ENCODE data around the gene KCNJ12. TPM values are rescaled to one million over a fixed set of nuclear protein-coding genes. Genes with fewer than 3 reads are reported as not detected.
"Not testable (repeated sequence)": the region's sequence is repeated elsewhere in the genome, so short reads cannot be mapped to it uniquely, and the experiment has no call there.

The KCNJ12 gene
- total RNA-seq (0.15 TPM), polyA plus RNA-seq (not detected)

DNA sequence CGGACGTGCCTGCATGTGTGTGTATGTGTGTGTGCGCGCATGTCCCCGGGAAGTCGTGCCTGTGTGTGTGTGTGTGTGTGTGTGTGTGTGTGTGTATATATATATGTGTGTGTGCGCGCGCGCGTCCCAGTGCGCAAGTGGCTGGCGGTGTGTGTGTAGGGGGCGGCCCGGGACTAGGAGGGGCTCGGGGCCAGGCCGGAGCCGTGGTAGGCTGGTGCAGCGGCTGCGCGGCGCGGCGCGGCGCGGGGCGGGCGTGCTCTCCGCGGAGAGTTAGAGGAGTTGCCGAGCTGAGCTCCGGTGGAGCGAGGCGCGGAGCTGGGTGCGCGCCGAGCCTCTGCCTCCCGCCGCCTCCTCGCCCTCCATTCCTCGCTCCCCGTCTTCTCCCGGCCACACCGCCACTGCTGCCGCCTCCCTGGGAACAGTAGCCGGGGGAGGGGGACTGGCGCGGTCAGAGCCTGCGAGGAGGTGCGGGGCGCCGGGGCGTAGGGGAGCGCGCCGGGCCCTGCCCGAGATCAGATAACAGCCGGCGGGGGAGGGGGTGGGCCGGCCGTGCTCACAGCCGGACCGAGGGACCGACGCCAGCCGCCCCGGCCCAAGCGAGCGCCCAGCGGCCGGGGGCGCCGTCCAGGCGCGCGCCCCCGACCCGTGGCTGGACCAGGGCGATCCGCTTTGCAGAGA is at the start of gene KCNJ12:
TSS of gene KCNJ12 (plus strand) at position 277 of the 678 bp plus-strand sequence. CDS start 38,986 bp downstream, outside the sequence.
- no peak for ATAC-seq (ENCODE audit: low read depth in 2 of 2)
- no peak for DNase-seq
- Histone ChIP-seq H3K36me3 (ENCODE audit: control insufficient read depth, insufficient read depth, low read length) (no peaks in the 10 kb centered on the region), H3K4me1 (ENCODE audit: control insufficient read depth, insufficient read depth, low read length, poor library complexity, severe bottlenecking) (peaks cover 17% of the 10 kb centered on the region), H3K4me3 (ENCODE audit: low read depth, low read length) (no peak within 1 kb of the TSS), H3K9me3 (ENCODE audit: control insufficient read depth in 2 of 2, low read length in 2 of 2) (no peaks in the 10 kb centered on the region), H3K27ac (ENCODE audit: insufficient read depth, low read length, poor library complexity, severe bottlenecking) (no peak within 1 kb of the TSS), H3K27me3 (ENCODE audit: control insufficient read depth, insufficient read depth, low read length) (peaks cover 3% of the 10 kb centered on the region)
- H3K4me3 Mint-ChIP-seq, result peak within 1 kb of the TSS in 2 of 4 donors; percentile 43 to 64
- H3K9me3 Mint-ChIP-seq, result peaks cover 0 to 2% (median 0%) of the 10 kb centered on the region in 7 donors
- peaks cover 0 to 12% (median 1%) of the 10 kb centered on the region in 4 donors for H3K4me1 Mint-ChIP-seq
- H3K36me3 Mint-ChIP-seq, result no peaks in the 10 kb centered on the region
- H3K27ac Mint-ChIP-seq, result peak within 1 kb of the TSS in 1 of 3 donors; percentile 83
- H3K27me3 Mint-ChIP-seq, result peaks cover 43% of the 10 kb centered on the region

DNA sequence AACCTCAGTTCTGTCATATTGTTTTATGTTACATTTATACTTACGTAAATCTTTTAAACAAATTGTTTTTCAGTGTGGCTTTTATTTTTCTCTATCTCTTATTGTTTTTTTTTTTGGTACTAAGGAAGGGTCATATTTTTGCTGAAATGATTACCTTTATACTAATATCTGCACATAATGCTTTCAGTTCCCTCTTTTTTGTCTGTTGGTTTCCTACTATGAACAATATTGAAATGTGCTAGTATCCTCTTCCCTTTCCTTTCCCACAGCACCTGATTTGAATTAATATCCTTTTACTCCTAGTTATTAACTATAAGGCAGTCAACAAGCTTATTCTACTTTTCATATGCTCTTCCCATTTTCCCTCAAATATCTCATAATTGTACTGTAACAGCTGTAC is 48.2 kb upstream of the KCNJ12 start:
- H3K27me3 ChIP-seq (ENCODE audit: control insufficient read depth, insufficient read depth, low read length); H3K27ac Mint-ChIP-seq: not testable (repeated sequence)

DNA sequence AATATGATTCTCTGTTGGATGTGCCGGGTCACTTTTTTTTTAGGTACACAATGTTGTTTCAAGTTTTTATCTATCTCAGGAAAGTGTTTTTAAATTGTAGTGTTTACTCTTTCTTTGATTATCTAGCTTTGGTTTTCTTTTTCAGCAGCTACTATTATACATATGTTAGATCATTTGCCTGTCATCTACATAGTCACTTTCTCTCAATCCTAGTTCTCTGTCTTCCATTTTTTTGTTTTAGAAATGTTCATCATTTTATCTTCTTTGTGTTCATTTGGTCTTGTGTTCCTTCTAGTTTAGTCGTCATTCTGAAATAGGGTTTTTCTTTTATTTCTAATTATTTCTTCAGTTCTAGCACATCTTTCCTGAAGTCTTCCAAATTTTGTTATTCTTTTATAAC is 47.4 kb upstream of the KCNJ12 start:
- not testable (repeated sequence) for H3K9me3 ChIP-seq (ENCODE audit: control insufficient read depth in 2 of 2, low read length in 2 of 2); H3K27ac Mint-ChIP-seq; H3K27me3 ChIP-seq (ENCODE audit: control insufficient read depth, insufficient read depth, low read length); ATAC-seq (ENCODE audit: low read depth in 2 of 2); H3K4me3 Mint-ChIP-seq; H3K36me3 ChIP-seq (ENCODE audit: control insufficient read depth, insufficient read depth, low read length); H3K27ac ChIP-seq (ENCODE audit: insufficient read depth, low read length, poor library complexity, severe bottlenecking); H3K4me3 ChIP-seq (ENCODE audit: low read depth, low read length); H3K36me3 Mint-ChIP-seq; DNase-seq; H3K4me1 ChIP-seq (ENCODE audit: control insufficient read depth, insufficient read depth, low read length, poor library complexity, severe bottlenecking); H3K4me1 Mint-ChIP-seq
- peaks cover 0 to 15% (median 5%) of the 10 kb centered on the region in 7 donors for H3K9me3 Mint-ChIP-seq
- H3K27me3 Mint-ChIP-seq, result peaks cover 23% of the 10 kb centered on the region

More for the DNA sequence above, 48.2 kb upstream of the KCNJ12 start:
- not testable (repeated sequence) for H3K9me3 ChIP-seq (ENCODE audit: control insufficient read depth in 2 of 2, low read length in 2 of 2); H3K36me3 Mint-ChIP-seq; H3K4me1 Mint-ChIP-seq; H3K27ac ChIP-seq (ENCODE audit: insufficient read depth, low read length, poor library complexity, severe bottlenecking); H3K36me3 ChIP-seq (ENCODE audit: control insufficient read depth, insufficient read depth, low read length); DNase-seq; ATAC-seq (ENCODE audit: low read depth in 2 of 2); H3K4me3 ChIP-seq (ENCODE audit: low read depth, low read length); H3K4me1 ChIP-seq (ENCODE audit: control insufficient read depth, insufficient read depth, low read length, poor library complexity, severe bottlenecking); H3K4me3 Mint-ChIP-seq
- Mint-ChIP-seq H3K9me3 (peaks cover 0 to 15% (median 5%) of the 10 kb centered on the region in 7 donors), H3K27me3 (peaks cover 25% of the 10 kb centered on the region)

DNA sequence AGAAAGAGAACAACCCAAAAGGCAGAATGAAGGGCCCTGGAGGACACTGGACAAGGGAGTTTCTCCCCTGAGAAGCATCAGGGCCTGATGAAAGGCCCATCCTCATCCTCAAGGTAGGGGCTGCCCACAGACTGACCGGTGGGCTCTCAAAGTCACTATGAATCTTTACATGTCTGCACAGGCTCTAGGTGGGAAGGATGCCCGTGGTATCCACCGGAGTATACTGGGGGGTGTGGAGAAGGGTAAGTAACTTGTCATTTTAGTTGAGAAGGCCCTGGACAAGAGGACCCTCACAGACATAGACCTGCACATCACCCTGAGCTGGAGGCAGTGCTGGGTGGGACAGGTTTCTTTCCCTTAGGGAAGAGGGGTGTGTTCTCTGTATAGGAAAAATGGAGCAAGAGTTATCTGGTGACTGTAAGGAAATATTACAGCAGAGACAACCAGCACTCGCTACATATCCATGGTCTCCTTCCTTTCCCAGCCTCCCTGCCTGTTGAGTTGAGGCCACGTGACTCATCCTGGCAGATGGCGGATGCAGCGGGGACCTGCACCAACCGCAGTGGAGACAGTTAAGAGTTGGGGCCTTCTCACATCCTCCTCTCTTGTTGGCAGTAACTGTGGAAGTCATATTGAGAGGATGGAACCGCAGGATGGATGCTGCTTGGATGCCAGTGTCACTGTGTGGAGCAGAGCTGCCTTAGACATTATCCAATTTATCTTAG is 45.6 kb upstream of the KCNJ12 start:
- Mint-ChIP-seq H3K4me3 (no peak overlapping the region), H3K9me3 (peaks cover 0 to 12% (median 1%) of the 10 kb centered on the region in 7 donors), H3K36me3 (peaks cover 3% of the 10 kb centered on the region), H3K27ac (no peak overlapping the region), H3K4me1 (peaks cover 0 to 2% (median under 1%) of the 10 kb centered on the region in 4 donors), H3K27me3 (peaks cover 14% of the 10 kb centered on the region)
- DNase-seq, result no peak
- no peaks in the 10 kb centered on the region for H3K9me3 ChIP-seq (ENCODE audit: control insufficient read depth in 2 of 2, low read length in 2 of 2)
- no peak overlapping the region for H3K4me3 ChIP-seq (ENCODE audit: low read depth, low read length)
- ATAC-seq (ENCODE audit: low read depth in 2 of 2), result no peak
- H3K27me3 ChIP-seq (ENCODE audit: control insufficient read depth, insufficient read depth, low read length), result no peaks in the 10 kb centered on the region
- no peaks in the 10 kb centered on the region for H3K4me1 ChIP-seq (ENCODE audit: control insufficient read depth, insufficient read depth, low read length, poor library complexity, severe bottlenecking)
- no peak overlapping the region for H3K27ac ChIP-seq (ENCODE audit: insufficient read depth, low read length, poor library complexity, severe bottlenecking)
- H3K36me3 ChIP-seq (ENCODE audit: control insufficient read depth, insufficient read depth, low read length), result no peaks in the 10 kb centered on the region

DNA sequence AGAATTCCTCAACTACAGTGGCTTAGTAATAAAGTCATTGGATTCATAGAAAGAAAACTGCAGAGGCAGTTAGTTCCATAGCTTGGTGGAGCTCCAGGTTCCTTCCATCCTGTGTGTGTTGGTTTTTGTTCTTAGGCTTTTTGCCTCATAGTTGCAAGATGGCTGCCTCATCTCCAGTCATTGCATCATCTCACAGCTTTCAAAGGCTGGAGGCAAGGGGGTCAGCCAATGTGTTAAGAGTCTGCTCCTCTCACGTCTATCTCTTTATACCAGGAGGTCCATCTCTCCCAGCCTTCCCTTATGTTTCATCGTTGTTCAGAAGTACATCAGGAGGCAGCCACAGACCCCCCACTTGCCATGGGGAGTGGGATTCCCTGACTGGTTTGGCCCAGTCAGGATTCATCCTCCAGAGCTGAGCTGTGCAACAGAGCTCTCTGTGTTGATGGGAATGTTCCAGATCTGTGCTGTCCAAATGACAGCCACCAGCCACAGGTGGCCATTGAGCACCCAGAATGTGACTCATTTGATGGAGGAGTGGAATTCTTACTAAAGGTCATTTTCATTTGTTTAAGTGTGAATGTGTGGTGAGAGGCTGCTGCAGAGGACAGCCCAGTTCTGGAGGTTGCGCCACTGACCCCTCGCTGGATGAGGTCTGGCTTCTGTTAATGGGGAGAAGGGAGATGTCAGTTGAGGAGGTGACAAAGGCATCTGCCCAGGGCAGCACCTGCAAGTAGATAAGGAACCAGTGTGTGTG is 39.4 kb upstream of the KCNJ12 start:
- ATAC-seq (ENCODE audit: low read depth in 2 of 2); H3K4me3 Mint-ChIP-seq; H3K27me3 ChIP-seq (ENCODE audit: control insufficient read depth, insufficient read depth, low read length); H3K27me3 Mint-ChIP-seq; H3K36me3 Mint-ChIP-seq; H3K4me3 ChIP-seq (ENCODE audit: low read depth, low read length); DNase-seq; H3K9me3 ChIP-seq (ENCODE audit: control insufficient read depth in 2 of 2, low read length in 2 of 2); H3K4me1 Mint-ChIP-seq; H3K27ac Mint-ChIP-seq; H3K9me3 Mint-ChIP-seq; H3K4me1 ChIP-seq (ENCODE audit: control insufficient read depth, insufficient read depth, low read length, poor library complexity, severe bottlenecking); H3K27ac ChIP-seq (ENCODE audit: insufficient read depth, low read length, poor library complexity, severe bottlenecking); H3K36me3 ChIP-seq (ENCODE audit: control insufficient read depth, insufficient read depth, low read length): not testable (repeated sequence)

DNA sequence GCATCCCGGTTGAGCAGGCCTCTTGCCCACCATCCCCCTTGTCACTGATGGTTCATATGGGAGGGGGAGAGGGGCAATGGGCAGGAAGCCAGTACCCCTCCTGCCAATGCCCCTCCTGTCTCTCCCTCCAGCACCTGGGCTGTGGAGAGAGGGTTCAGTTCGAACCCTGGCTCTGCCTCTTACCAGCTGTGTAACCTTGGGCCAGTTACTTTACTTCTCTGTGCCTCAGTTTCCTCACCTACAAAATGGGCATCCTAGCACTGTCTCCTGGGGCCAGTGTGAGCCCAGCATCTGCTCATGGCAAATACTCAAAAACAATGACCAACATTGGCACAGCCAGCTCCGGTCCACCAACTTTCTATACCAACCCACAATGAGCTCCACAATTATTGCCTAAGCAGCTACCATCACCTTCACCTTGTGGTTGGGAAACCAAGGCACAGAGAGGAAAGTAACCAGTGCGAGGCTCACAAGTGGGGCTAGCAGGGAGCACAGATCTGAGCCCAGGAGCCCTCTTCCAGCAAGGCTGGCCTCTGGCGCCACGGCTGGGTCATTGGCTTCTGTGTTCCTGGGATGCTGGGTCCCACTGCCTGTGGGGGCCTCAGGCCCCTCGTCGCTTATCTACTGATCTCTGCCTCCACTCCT is 38.1 kb upstream of the KCNJ12 start:
- not testable (repeated sequence) for H3K27me3 Mint-ChIP-seq; H3K27ac ChIP-seq (ENCODE audit: insufficient read depth, low read length, poor library complexity, severe bottlenecking); H3K27ac Mint-ChIP-seq; ATAC-seq (ENCODE audit: low read depth in 2 of 2); H3K4me3 Mint-ChIP-seq; H3K9me3 ChIP-seq (ENCODE audit: control insufficient read depth in 2 of 2, low read length in 2 of 2); H3K36me3 ChIP-seq (ENCODE audit: control insufficient read depth, insufficient read depth, low read length); H3K4me3 ChIP-seq (ENCODE audit: low read depth, low read length); H3K27me3 ChIP-seq (ENCODE audit: control insufficient read depth, insufficient read depth, low read length); H3K4me1 ChIP-seq (ENCODE audit: control insufficient read depth, insufficient read depth, low read length, poor library complexity, severe bottlenecking); H3K36me3 Mint-ChIP-seq; H3K4me1 Mint-ChIP-seq; H3K9me3 Mint-ChIP-seq; DNase-seq

DNA sequence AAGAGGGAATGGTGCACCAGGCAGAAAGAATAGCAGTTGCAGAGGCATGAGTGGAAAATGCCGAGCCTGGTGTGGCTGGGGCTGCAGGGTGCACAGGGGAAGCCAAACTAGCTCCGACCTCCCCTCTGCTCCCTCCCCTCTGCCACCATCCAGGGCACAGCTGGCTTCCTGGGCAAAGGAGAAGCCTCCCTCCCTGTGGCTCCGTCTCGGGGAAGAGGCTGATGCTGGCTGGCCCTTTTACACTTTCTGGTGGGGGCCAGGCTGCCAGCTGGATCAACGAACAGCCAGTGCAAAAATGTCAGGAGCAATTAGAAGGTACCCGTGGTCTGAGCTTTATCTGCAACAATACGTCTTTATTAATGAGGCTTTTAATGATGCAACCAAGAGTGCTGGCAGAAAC is 37.1 kb upstream of the KCNJ12 start:
- no peak overlapping the region for H3K27ac ChIP-seq (ENCODE audit: insufficient read depth, low read length, poor library complexity, severe bottlenecking)
- no peaks in the 10 kb centered on the region for H3K27me3 ChIP-seq (ENCODE audit: control insufficient read depth, insufficient read depth, low read length)
- Mint-ChIP-seq H3K27me3 (peaks cover 6% of the 10 kb centered on the region), H3K4me1 (no peaks in the 10 kb centered on the region), H3K4me3 (no peak overlapping the region), H3K36me3 (no peaks in the 10 kb centered on the region), H3K27ac (no peak overlapping the region), H3K9me3 (peaks cover 0 to 2% (median 0%) of the 10 kb centered on the region in 7 donors)
- no peaks in the 10 kb centered on the region for H3K36me3 ChIP-seq (ENCODE audit: control insufficient read depth, insufficient read depth, low read length)
- H3K9me3 ChIP-seq (ENCODE audit: control insufficient read depth in 2 of 2, low read length in 2 of 2), result no peaks in the 10 kb centered on the region
- ATAC-seq (ENCODE audit: low read depth in 2 of 2) (no peak), DNase-seq (no peak)
- H3K4me3 ChIP-seq (ENCODE audit: low read depth, low read length), result no peak overlapping the region
- no peaks in the 10 kb centered on the region for H3K4me1 ChIP-seq (ENCODE audit: control insufficient read depth, insufficient read depth, low read length, poor library complexity, severe bottlenecking)

All from CD4-positive, CD25-positive, alpha-beta regulatory T cell (primary cell).